Hepatocyte (in vitro differentiated cells): Measurements from ENCODE around the gene PCSK4. TPM values are rescaled to one million over a fixed set of nuclear protein-coding genes. Genes with fewer than 3 reads are reported as not detected.

Source experiments
- DNase-seq: peaks from one replicate; pipeline ENCODE4 v3.0.0-alpha.2; 2016; ENCODE audit warnings: low spot score
- H2AFZ ChIP-seq: fragments of 200-600 bp; sonication (generic); 2 replicates; pipeline ENCODE4 v1.6.0; 2016; ENCODE audit warnings: antibody characterized with exemption, mild to moderate bottlenecking
- H3K27ac ChIP-seq: fragments of 200-600 bp; sonication (generic); 2 replicates; pipeline ENCODE4 v1.5.1; 2016; ENCODE audit warnings: mild to moderate bottlenecking
- H3K27me3 ChIP-seq: fragments of 200-600 bp; sonication (generic); 2 replicates; pipeline ENCODE4 v1.6.1; 2016
- H3K36me3 ChIP-seq: fragments of 200-600 bp; sonication (generic); replicated peaks from 2 replicates; pipeline ENCODE4 v1.5.1; 2016; ENCODE audit warnings: low read depth; ENCODE audit not compliant: insufficient read depth
- H3K4me1 ChIP-seq: fragments of 200-600 bp; sonication (generic); 2 replicates; pipeline ENCODE4 v1.5.1; 2016; ENCODE audit warnings: mild to moderate bottlenecking, moderate library complexity; ENCODE audit not compliant: insufficient read depth
- H3K4me2 ChIP-seq: fragments of 200-600 bp; sonication (generic); 2 replicates; pipeline ENCODE4 v1.6.0; 2016
- H3K4me3 ChIP-seq: fragments of 200-600 bp; sonication (generic); 2 replicates; pipeline ENCODE4 v1.5.1; 2016; ENCODE audit warnings: mild to moderate bottlenecking
- H3K79me2 ChIP-seq: fragments of 200-600 bp; sonication (generic); 2 replicates; pipeline ENCODE4 v1.6.0; 2017; ENCODE audit warnings: mild to moderate bottlenecking
- H3K9me2 ChIP-seq: fragments of 200-600 bp; sonication (generic); replicated peaks from 2 replicates; pipeline ENCODE4 v1.6.0; 2017; ENCODE audit warnings: mild to moderate bottlenecking; ENCODE audit not compliant: insufficient read depth
- H3K9me3 ChIP-seq: fragments of 200-600 bp; sonication (generic); 2 replicates; pipeline ENCODE4 v1.5.1; 2016; ENCODE audit warnings: low read depth, mild to moderate bottlenecking
- H4K20me1 ChIP-seq: fragments of 200-600 bp; sonication (generic); 2 replicates; pipeline ENCODE4 v1.6.0; 2016; ENCODE audit warnings: mild to moderate bottlenecking; ENCODE audit not compliant: insufficient read depth, poor library complexity, severe bottlenecking
- EZH2 ChIP-seq: fragments of 200-600 bp; sonication (generic); IDR thresholded peaks from 2 replicates; pipeline ENCODE4 v1.6.1; 2016; ENCODE audit warnings: antibody characterized with exemption, mild to moderate bottlenecking, borderline replicate concordance
- EZH2phosphoT487 ChIP-seq: fragments of 200-600 bp; sonication (generic); IDR thresholded peaks from one replicate; pipeline ENCODE4 v1.6.1; 2018; ENCODE audit warnings: antibody characterized with exemption, mild to moderate bottlenecking, low read depth, moderate library complexity; ENCODE audit not compliant: unreplicated experiment, severe bottlenecking
- WGBS: methylation state at CpG from one replicate; pipeline ENCODE4 v1.1.6; 2016; ENCODE audit warnings: low lambda C conversion rate; ENCODE audit errors: missing lambda C conversion rate; 5-methylcytosine and 5-hydroxymethylcytosine counted together
- polyA plus RNA-seq: library from polyadenylated mRNA; unstranded; fragments of >200 nt; fragmentation: Nextera tagmentation; extraction: Ambion mirVana; gene quantifications from 2 replicates; pipeline ENCODE4 v1.2.1, GENCODE V29; 2016
- total RNA-seq: library from RNA; depleted of rRNA; stranded (reverse); fragments of >200 nt; gene quantifications from 2 replicates; pipeline ENCODE4 v1.2.3, GENCODE V29; 2014
- TF ChIP-seq, protein P1 (sequence below): fragments of 200-600 bp; sonication (generic); IDR thresholded peaks from 2 replicates; pipeline ENCODE4 v1.5.1; 2016; ENCODE audit warnings: antibody characterized with exemption, mild to moderate bottlenecking; ENCODE audit not compliant: poor library complexity

PCSK4 gene
- total and polyA plus RNA-seq, 2 experiments from 2014 or later: 7.7 to 9.6 TPM

DNA sequence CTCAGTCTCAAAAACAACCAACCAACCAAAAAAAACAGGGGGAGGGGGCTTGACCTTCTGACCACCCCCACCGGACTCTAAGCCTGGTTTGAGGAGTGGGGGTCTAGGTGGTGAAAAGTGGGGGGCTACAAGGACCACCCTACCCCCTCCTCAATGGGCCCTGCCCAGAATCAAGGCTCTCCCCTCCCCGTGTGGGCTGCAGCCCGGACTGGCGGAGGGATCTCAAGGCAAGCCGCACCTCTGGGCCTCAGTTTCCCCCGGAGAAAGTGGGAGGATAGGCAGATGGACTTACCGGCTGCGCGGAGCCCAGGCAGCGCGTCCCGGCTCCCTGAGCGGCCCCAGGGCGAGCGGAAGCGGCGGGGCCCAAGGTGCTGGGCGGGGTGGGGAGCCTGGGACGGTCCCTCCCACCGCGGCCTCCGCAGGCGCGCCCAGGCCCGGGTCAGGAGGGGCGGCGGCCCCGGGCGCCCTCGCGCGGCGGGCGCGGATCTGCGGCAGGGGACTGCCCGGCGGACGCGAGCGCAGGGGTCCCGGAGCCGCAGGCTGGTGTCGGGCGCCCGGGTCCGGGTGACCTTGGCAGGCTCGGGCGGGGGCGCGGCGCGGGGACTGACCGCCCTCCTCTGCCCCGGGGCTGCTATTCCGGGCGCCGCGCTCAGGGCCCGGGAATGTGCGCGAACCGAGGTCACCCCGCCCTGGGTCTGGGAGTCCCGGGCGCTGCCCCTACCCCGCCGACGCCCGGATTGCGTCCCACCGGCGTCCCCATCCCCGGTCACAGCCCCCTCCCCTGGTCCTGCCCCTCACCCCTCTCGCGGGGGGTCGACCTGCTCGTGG, 22.7 kb upstream of the PCSK4 start, which contains the start of gene ADAMTSL5:
Gene ADAMTSL5 (minus strand): TSS at position 349 of the 828 bp plus-strand sequence. CDS start 2,076 bp downstream, outside the sequence.
- no peaks in the 10 kb centered on the region for H3K27me3 ChIP-seq
- peak; percentile 89 for DNase-seq
- no peaks in the 10 kb centered on the region for H3K9me3 ChIP-seq
- no peaks in the 10 kb centered on the region for H3K9me2 ChIP-seq
- H2AFZ ChIP-seq: peak within 1 kb of the TSS; percentile 60
- peak within 1 kb of the TSS; percentile 99 for H3K4me2 ChIP-seq
- peaks cover 13% of the 10 kb centered on the region for H3K79me2 ChIP-seq
- H3K4me1 ChIP-seq: peaks cover 35% of the 10 kb centered on the region
- H3K27ac ChIP-seq: peak within 1 kb of the TSS; percentile 98
- no peaks in the 10 kb centered on the region for H3K36me3 ChIP-seq
- no peaks in the 10 kb centered on the region for H4K20me1 ChIP-seq
- peak within 1 kb of the TSS; percentile 50 for H3K4me3 ChIP-seq
- WGBS: 21% methylated on average over 13 of the region's 78 CpGs
- no peak for TF ChIP-seq EZH2phosphoT487
- TF ChIP-seq, protein P1, sequence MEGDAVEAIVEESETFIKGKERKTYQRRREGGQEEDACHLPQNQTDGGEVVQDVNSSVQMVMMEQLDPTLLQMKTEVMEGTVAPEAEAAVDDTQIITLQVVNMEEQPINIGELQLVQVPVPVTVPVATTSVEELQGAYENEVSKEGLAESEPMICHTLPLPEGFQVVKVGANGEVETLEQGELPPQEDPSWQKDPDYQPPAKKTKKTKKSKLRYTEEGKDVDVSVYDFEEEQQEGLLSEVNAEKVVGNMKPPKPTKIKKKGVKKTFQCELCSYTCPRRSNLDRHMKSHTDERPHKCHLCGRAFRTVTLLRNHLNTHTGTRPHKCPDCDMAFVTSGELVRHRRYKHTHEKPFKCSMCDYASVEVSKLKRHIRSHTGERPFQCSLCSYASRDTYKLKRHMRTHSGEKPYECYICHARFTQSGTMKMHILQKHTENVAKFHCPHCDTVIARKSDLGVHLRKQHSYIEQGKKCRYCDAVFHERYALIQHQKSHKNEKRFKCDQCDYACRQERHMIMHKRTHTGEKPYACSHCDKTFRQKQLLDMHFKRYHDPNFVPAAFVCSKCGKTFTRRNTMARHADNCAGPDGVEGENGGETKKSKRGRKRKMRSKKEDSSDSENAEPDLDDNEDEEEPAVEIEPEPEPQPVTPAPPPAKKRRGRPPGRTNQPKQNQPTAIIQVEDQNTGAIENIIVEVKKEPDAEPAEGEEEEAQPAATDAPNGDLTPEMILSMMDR: no peak
- no peak for TF ChIP-seq EZH2

GRCh38 chr19:1511318-1512317, 21.5 kb upstream of the PCSK4 start:
- no peak overlapping the region for H2AFZ ChIP-seq
- TF ChIP-seq, protein P1: no peak
- TF ChIP-seq EZH2phosphoT487 (no peak), EZH2 (no peak)
- H3K9me2 ChIP-seq: no peaks in the 10 kb centered on the region
- no peaks in the 10 kb centered on the region for H3K9me3 ChIP-seq
- no peak for DNase-seq
- no peaks in the 10 kb centered on the region for H3K27me3 ChIP-seq
- WGBS: 83% methylated on average over 14 of the region's 22 CpGs
- H4K20me1 ChIP-seq: no peaks in the 10 kb centered on the region
- peak overlapping the region; percentile 99 for H3K4me2 ChIP-seq
- H3K4me3 ChIP-seq: peak overlapping the region; percentile 50
- peaks cover 35% of the 10 kb centered on the region for H3K4me1 ChIP-seq
- peak overlapping the region; percentile 98 for H3K27ac ChIP-seq
- peaks cover 13% of the 10 kb centered on the region for H3K79me2 ChIP-seq
- no peaks in the 10 kb centered on the region for H3K36me3 ChIP-seq

DNA sequence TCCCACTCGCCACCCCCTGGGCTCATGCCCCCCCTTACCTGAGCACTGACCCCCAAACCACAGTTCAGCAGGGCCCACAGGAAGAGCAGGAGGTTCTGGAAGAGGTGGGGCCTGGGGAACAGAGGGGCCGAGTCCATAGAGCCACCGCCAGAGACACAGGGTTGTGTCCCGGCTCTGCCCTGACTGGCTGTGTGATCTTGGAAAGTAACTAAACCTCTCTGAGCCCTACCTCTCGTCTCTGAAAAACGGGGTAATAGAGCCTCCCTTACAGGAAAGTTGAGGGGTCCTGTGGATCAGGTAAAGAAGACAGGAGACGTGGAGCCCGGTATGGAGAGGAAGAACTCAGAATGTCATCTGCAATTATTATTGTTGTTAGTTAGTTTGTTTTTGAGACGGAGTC, 20.7 kb upstream of the PCSK4 start:
- Histone ChIP-seq H3K27ac (peak overlapping the region; percentile 98), H3K36me3 (no peaks in the 10 kb centered on the region), H3K4me1 (peaks cover 35% of the 10 kb centered on the region), H3K27me3 (no peaks in the 10 kb centered on the region), H3K9me3 (no peaks in the 10 kb centered on the region), H3K4me3 (no peak overlapping the region), H3K9me2 (no peaks in the 10 kb centered on the region), H4K20me1 (no peaks in the 10 kb centered on the region), H2AFZ (no peak overlapping the region), H3K79me2 (peaks cover 13% of the 10 kb centered on the region), H3K4me2 (peak overlapping the region; percentile 99)
- no peak for DNase-seq
- WGBS: 67% methylated on average over 8 of the region's 9 CpGs
- TF ChIP-seq, protein P1: no peak
